ENCODE measurements around the gene TIMP2. TPM values are rescaled to one million over a fixed set of nuclear protein-coding genes. Genes with fewer than 3 reads are reported as not detected.

TIMP2 gene
- total RNA-seq, 1 donor from 2014 or later: 1.6 TPM

DNA sequence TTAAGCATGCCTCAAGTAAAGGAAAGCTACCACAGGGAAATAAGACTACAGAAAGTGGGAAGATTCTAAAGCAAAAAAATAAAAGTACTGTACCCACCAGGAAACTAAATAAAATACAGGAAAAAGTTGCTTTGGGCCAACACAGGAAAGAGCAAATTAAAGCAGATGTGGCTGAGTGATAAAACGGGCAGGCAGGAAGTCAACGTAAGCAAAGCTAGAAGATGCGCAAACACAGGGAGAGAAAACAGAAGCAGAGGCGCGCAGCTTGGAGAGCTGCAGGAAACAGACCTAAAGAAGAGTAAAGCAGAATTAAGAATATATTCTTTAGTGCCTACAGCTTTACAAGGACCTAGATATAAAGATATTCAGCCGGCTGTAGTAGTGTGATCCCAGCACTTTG is 106.3 kb downstream of the TIMP2 start:
- intact Hi-C loops (cut with micrococcal nuclease): loop anchor here (1.0 to 2.0 kb wide), 3 partner anchors 21 to 71 kb away; partner anchors contain the start of gene USP36

DNA sequence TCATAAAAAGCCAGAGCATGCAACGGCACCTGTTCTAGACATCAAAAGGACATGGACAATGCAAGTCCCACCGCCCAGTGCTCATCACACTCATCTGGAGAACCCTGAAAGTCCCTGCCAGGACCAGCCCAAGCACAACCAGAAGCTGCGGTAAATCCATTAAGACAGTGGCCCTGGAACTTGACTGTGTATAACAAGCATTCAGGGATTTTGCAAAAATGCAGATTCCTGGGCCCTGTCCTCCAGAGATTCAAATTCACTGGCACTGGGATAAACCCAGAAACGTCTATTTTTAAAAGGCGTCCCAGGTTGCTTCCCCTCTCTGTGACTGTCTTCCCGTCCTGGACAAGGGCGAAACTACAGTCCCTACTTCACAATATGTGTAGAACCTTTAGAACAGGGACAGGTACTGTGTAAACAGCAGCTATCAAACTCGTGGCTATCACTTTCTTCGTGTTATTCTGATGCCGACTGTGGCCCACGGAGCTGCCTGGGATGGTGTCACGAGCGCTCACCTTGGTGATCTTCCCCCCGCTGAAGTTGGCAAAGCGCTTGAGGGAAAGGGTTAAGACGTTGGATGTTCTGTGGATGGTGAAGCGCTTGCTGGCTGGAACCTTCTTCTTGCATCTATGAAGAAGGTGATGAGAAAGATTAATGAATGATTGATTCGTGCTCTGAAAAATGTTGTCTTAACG is 106.9 kb downstream of the TIMP2 start:
- intact Hi-C loops (cut with micrococcal nuclease): loop anchor here (2.0 kb wide), 1 partner anchor 39 kb away; no protein-coding TSS in a partner anchor

DNA sequence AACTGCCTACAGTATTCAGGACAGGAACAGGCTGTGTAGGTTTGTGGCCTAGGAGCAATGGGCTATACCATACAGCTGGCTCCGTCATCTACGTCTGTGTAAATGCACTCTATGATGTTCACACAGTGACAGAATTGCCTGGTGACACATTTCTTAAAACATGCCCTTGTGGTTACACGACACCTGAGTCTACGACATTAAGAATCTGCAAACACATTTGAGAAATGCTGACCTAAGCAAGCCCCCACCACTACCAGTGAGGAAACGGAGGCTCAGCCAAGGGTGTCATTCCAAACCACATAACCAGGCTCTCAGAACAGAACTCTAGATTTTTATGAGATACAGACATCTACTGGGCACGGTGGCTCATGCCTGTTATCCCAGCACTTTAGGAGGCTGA is 108.1 kb downstream of the TIMP2 start:
- intact Hi-C loops (cut with micrococcal nuclease): loop anchor here (1.0 kb wide), 1 partner anchor 12 kb away; no protein-coding TSS in a partner anchor

DNA sequence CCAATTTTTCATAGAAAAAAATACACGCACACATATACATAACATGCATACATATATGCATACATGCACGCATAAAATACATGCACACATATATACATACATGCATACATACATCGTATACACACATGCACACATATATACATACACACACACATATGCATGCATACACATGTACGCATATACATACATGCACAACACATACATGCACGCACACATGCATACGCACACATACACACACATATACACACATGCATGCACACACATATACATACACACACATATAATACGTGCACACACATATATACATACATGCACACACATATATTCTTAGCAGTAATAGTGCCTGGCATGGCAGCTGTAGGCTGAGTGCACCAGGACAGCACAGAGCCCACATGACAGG is 109.5 kb downstream of the TIMP2 start:
- intact Hi-C loops (cut with micrococcal nuclease): no loop called here

DNA sequence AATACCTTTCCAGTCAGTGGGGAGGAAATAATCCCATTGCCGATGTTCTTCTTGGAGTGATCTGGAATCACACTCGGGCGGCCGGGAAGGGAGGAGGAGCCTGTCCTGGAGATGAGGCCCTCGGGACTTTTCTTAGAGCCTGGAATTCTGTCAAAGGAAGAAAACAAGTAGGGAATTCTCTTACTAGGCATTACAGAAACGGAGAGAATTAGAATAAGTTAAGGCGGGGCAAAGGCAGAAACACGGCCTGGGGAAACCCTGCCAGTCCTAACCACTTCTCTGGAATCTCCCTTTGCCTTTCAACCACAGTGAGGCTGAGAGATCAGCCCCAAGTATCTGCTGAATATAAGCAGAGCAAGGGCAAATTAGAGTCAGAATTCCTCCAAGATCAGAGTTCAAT is 112.3 kb downstream of the TIMP2 start:
- intact Hi-C loops (cut with micrococcal nuclease): no loop called here

DNA sequence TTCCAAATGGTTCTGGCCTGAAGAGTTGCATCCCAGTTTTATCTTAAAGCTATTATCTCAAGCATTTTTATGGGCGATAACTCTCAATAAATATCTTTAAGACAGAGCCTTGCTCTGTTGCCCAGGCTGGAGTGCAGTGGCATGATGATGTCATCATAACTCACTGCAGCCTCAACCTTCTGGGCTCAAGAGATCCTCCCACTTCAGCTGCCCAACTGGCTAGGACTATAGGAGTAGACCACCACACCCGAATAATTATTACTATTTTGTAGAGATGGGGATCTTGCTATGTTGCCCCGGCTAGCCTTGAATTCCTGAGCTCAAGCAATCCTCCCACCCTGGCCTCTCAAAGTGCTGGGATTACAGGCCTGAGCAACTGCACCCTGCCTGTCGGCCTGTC is 117.0 kb downstream of the TIMP2 start:
- intact Hi-C loops (cut with micrococcal nuclease): no loop called here

DNA sequence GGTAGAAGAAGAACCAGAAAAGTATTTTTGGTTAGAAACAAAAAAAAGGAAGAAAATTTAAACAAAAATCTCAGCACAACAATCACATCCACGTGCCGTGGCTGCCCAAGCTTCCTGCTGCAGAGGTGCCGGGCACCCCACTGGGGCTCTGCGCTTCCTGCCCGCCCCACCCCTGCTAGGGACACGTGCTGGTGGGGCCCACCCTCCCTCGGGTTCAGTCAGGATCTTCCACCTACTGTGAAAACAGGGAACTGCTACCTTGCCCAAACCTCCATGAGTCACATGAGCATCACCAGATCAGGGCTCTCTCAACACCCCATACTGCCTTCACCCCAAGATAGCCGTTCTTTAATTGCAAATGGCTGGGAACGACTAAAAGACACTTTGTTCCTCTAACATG is 118.7 kb downstream of the TIMP2 start:
- intact Hi-C loops (cut with micrococcal nuclease): no loop called here

- intact Hi-C loops (cut with micrococcal nuclease): loop anchor here (1.0 kb wide), 1 partner anchor 12 kb away; no protein-coding TSS in a partner anchor
These were observed 119.9 kb downstream of the TIMP2 start for GRCh38 chr17:78805301-78805700.

DNA sequence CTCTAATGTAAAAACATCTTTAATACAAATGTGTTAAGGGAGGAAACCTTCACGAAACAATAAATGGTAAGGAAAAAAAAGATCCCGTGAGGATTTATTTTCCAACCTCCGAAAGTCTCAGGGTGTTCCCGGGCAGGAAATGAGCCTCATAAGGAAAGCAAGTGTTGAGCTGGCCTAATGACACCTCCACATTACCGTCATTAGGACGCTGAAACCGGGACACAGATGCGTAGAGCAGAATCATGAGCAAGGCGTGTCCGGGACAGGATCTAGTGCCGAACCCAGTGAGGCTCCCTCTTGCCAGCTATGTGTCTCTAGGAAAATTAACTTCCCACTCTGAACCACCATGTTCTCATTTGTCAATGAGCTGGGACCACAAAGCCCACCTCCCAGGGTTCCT is 120.4 kb downstream of the TIMP2 start:
- intact Hi-C loops (cut with micrococcal nuclease): loop anchor here (1.0 kb wide), 1 partner anchor 13 kb away; no protein-coding TSS in a partner anchor

GRCh38 chr17:78803186-78803845 is 121.9 kb downstream of the TIMP2 start:
- intact Hi-C loops (cut with micrococcal nuclease): no loop called here

Other genes with a start within 250 kb of the TIMP2 start
- 182 and 185 TPM in 2 replicates for gene CYTH1, start 143.1 kb downstream of the TIMP2 start, total RNA-seq
- 104 and 106 TPM in 2 replicates for gene USP36, start 84.6 kb downstream of the TIMP2 start, total RNA-seq
- gene CEP295NL, start 22.2 kb downstream of the TIMP2 start, total RNA-seq: not detected in 2 replicates
- 140 and 147 TPM in 2 replicates for gene LGALS3BP, start 54.5 kb upstream of the TIMP2 start, total RNA-seq
- gene CANT1, start 84.4 kb upstream of the TIMP2 start, total RNA-seq: 68.1 and 69.5 TPM in 2 replicates
- gene C1QTNF1, start 98.8 kb upstream of the TIMP2 start, total RNA-seq: not detected in 2 replicates
- gene ENGASE, start 149.4 kb upstream of the TIMP2 start, total RNA-seq: 47.0 and 48.5 TPM in 2 replicates

Data from T-helper 2 cell treated with Interferon-gamma antibody and Interleukin-4, amounts not matched to agents 100 ng/mL and 5 ng/mL, for 36 hours (primary cell).